ENCODE results near the gene CFAP99.

The CFAP99 gene

DNA sequence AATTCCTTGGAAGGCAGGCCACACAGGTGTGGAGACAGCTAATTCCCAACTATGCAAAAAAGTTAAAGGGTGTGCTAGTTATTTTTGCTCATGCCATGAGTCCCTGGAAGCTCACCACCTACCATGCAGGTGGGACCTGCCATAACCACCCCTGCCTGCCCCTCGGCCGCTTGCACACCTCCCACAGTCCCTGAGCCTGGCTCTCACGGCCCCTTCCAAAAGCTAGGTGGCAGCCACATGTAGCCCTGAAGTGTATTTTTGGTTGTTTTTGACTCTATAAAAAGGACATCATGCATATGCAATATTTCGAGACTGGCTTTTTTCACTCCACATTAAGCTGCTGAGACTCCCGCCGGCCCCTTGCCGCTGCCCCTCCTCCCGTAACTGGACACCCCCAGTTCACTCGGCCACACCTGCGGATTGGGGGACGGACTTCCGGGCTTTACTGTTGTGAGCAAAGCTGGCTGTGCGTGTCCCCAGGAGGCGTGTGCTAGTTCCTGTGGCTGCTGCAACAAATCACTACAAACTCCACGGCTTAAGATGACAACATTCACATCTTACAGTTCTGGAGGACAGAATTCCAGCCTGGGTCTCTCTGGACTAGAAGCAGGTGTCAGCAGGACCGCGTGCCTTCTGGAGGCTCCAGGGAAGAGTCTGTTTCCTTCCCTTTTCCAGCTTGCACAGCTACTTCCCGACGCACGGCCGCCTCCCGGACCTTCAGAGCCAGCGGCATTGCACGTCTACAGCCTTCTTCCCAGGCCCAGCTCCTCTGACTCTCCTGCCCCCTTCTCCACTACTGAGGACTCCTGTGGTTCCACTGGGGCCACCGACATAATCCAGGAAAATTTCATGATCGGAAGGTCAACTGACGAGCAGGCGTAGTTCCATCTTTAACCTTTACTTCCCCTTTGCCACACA is 25.1 kb upstream of the CFAP99 start:
- DNase-seq = no peak

DNA sequence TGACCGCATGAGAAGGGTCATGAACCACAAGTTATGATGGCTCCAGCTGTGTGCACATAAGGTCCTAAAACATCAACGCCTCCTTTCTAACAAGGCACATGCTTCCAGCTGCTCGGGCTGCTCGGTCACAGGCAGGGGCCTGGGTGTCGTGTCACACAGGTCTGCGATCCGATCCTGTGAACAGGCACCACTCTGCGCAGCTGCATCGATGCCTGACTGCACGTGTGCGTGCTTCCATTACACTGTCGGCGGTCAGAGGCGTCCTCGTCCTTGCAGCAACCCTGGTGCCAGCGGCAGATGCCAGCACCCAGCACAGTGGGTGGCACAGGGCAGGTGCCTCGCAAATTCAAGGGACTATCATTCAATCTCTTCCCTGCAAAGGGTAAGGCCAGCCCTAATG is 24.2 kb upstream of the CFAP99 start:
- DNase-seq = no peak

DNA sequence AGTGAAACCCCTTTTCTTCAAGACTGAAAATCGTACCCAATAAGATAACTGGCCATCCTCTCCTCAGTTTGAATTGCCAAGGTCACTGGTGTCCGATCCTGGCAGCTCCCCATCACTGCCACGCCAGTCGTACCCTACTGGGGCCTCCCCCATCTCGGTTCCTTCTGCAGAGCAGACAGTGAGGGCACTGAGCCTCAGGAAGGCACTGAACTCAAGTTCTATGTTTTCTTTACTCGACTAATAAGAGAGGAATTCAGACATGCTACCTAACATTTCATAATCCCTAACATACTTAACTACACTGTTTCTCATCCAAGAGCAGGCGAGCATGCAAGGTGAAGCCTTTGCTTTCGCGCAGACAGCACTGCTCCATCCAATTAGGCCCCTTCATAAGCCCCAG is 23.7 kb upstream of the CFAP99 start:
- DNase-seq = no peak

DNA sequence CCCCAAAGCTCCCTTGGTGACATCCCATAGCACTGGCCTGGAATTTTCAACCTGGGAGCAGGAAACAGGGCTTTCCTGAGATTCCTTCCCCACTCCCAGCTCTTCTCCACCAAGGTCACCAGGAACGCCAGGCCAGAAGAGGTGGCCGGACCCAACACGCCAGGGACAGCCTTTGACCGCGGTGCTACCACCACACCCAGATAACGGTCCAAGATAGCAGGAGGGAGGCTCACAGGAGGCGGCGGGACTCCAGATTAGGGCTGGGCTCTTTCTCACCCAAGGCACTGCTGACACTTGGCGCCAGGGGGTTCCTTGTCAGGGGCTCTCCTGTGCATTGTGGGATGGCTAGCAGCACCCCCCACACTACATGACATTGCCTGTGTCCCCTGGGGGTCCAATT is 23.2 kb upstream of the CFAP99 start:
- no peak for DNase-seq

DNA sequence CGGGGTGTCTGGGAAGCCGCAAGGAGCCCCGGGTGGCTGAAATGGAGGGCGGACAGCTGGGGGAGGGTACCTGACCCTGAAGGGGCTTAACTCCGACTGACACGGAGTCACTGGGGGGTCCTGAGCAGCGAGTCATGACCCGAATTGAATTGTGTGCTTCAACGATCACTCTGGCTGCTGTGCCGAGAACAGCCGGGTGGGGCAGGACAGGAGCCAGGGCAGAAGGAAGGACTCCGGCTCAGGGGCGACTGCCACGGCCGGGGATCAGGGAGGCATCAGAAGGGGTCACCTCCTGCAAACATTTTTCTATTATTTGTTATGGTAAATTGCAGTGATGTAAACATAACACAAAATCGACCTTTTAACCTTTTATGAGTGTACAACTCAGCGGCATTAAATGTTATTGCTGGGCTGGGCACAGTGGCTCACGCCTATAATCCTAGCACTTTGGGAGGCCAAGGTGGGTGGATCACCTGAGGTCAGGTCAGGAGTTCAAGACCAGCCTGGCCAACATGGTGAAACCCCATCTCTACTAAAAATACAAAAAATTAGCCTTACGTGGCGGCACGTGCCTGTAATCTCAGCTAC is 21.9 kb upstream of the CFAP99 start:
- no peak for DNase-seq

DNA sequence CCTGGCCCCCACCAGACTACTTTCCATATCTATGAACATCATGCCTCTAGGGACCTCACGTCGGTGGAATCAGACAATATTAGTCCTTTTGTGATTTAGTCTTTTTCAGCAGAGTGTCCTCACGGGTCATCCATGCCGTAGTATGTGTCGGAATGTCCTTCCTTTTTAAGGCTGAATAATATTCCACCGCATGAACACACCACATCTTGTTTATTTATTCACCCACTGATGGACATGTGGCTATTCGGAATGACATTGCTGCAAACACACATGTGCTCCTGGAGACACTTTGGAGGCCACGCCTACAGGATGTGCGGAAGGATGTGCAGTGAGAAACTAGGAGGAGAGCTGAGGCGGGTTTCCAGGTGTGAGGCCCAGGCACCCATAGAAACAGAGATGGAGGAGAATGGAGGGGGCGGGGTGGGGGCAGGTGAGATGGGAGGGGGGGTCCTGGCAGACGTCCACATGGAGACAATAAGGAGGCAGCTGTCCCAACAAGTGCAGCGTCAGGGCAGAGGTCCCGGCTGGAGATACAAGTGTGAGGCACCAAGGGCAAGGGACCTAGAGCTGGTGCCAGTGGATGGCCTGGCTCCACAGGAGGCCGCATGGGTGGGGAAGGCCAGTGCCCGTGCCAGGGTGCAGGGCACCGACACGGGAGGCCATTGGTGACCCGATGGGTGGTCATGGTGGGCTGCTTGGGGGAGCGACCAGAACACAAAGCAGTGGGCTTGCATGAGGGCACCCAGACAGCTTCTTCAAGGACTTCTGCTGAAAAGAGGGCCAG is 21.0 kb upstream of the CFAP99 start:
- no peak for DNase-seq

DNA sequence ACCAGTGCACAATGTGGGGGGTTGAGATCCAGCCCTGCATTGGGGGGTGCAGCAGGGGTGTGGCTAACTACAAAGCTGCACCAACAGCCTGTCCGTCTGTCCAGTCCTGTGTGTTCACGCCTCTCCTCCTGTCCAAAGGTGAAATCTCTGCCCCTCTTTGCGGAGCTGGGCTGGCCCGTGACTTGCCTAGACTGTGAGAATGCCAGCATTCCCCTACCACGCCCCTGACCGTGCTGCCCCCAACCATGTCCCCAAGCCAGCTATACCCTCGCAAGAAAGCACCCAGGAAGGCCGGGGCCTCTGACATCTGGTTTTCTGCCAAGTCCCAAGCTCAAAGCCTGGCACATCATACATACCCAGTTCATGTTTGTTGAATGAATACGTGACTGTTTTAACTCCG is 19.5 kb upstream of the CFAP99 start:
- DNase-seq = no peak

DNA sequence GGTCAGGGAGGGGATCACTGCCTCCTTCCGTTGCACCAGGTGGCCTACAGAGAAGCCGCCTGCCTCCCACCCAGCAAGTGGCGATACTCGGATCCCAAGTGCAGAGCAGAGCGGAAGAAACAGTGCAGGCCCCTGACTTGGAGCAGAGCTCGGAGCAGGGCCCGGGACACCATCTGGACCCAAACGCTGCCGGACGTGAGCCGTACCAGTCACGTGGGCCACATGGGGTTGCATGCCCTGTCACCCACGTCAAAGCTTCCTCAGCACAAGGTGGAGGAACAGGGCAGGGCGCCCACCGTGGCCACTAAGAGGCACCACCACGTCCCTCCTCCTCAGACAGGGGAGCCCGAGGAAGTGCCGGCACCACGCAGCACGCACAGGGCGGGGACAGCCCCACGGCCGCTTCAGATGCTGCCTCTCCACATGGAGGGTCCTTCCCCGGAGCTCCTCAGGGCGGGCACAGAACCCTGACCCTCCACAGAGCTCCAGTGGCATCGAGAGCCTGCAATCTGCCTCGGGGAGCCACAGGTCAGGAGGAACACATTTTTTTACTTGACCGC is 19.0 kb upstream of the CFAP99 start:
- no peak for DNase-seq

DNA sequence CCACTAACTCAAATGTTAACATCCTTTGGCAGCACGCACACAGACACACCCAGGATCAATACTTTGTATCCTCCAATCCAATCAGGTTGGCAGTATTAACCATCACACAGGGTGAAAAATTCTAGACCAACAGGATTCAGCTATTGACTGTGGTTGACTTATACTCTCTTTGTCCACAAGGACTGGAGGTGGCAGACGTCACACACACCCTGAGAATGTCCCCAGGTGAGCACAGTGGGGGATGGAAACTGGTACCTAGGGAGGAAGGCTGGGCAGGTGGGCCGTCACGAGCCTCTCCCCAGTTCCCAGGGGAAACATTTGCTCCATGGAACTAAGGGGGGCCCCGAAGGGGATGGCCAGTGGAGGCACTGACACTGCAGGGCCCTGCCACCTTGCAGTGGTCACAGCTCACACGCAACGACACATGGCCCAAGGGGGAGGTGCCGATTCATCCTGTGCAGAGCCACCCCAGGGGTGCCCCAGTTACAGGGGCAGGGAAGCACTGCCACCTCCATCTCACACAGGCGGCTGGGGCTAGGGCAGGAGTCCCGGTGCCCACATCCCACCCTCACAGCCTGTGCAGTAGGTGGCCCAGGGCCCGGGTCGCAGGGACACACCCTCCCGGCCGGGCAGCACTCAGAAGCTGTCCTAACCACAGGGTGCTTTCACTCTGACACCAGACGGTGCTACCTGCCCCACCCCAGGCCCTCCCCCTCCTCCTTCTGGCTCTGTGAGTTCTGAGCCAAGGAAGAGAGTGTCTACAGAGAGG is 17.7 kb upstream of the CFAP99 start:
- no peak for DNase-seq

DNA sequence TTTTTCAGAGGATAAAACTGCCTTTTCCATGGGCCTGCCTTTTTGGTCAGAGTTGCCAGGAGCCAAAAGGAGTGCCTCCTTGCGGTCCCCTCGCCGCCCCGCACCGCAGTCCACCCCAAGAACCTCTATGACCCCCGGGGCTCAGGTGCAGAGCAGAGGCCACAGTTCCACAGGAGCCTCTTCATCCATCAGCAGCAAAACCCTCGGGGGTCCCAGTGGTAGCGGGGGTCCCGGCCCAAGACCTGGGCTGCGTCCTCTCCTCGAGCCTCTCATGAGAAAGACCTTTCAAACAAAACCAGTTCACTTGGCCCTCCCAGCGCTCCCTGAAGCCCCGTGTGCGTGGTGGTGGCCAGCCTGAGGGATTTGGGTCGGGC is 17.2 kb upstream of the CFAP99 start:
- no peak for DNase-seq

DNA sequence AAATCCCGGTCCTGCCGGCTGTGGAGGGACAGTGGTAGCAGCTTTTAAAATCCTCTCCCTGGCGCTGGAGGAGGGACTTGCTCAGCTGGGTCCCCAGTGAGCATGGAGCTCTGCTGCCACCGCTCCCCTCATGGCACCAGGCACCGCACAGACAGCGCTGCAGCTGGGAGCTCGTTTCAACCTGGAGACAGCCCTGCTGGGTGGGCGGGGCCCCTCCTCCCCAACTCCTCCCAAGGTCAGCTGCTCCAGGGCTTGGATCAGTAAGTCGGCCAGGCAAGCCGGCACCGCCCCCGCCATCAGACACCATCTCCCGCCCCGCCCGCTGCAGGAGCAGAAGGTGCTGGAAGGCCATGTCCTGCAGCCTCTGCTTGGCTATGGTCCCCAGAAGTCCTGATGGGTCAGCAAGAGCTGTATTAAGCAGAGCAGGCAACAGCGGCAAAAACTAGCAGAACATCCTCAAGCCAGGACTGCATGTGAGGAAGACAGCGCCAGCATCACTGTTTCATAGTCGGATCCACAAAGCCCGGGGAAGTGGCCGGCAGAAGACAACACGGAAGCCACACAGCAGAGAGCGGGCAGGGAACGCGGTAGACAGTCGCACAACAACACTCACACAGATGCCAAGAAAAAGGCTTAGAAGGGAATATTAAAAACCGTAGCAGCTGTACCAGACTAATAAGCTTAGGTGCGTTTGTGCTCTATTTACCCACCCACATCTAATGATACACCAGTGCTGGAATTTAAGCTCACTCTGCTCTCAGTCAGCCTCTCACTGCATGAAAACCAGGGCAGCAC is 16.5 kb upstream of the CFAP99 start:
- DNase-seq = peak in 1 of 4 experiments; percentile 12

DNA sequence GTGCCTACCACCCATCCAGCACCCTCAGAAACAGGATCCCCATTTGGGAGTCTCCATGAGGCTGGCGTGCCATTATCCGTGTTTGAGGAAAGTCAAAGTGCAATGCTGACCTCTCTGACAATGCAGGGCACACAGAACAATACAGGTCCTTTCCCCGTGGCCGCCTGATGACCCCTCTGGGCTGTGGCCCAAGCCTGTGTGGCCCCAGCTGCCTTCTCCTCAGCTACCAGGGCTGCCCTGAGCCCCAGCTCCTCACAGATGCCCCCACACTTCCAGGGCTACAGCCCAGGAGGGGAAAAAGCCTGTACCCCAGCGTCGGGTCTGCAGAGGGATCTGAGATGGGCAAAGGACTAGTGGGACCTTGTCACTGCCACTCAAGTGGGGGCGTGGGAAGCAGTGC is 15.8 kb upstream of the CFAP99 start:
- DNase-seq = no peak

DNA sequence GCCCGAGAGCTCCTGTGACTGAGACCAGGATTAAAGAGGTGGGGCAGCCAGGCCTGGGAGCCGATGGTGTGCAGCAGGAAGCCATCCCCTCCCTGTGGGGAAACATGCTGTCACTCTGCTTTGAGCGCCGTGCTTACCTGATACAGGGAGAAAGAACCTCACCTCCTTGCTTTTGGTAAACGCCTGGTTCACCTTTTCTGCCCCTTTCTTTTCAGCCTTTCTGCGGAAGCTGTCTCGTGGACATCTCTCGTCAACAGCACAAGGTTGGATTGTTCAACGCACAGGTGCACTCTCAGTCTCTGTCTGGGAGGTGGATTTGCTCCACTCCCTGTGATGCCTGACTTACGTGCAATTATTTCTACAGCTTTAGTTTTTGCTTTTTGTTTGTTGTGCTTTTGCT is 12.3 kb upstream of the CFAP99 start:
- DNase-seq = no peak

DNA sequence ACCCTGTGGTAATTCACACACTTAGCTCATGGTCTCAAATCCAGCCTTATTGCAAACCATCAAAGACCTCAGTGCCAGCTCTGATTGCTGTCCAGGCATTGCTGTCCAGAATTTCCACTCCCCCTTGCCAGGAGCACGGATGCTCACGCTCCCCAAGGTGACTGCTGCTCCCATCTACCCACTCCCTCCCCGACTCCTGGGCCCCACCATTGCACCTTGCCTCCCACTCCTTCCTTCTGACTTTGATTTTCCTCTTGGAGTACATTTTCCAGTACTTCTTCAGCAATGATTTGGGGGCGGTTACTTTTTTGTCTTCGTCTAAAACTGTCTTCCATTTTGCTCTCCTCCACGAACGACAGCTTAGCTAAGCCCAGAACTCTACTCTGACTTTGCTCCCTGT is 11.8 kb upstream of the CFAP99 start:
- DNase-seq = no peak

DNA sequence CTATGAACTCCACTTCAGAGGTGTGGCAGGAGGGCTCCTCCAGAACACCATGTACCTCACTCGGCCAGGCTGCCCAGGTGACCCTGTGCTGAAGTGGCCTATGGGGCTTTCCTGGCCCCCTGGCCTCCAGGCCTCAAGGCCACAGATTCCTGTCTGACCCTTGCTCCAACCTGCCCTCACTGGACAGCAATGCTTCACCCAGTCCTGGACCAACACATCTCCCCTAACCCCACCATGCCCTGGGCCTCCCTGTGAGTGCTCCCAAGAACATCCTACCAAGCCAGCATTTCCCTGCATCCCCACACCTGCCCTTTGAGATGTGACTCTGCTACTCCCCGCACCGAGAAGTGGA is 10.8 kb upstream of the CFAP99 start:
- no peak for DNase-seq

DNA sequence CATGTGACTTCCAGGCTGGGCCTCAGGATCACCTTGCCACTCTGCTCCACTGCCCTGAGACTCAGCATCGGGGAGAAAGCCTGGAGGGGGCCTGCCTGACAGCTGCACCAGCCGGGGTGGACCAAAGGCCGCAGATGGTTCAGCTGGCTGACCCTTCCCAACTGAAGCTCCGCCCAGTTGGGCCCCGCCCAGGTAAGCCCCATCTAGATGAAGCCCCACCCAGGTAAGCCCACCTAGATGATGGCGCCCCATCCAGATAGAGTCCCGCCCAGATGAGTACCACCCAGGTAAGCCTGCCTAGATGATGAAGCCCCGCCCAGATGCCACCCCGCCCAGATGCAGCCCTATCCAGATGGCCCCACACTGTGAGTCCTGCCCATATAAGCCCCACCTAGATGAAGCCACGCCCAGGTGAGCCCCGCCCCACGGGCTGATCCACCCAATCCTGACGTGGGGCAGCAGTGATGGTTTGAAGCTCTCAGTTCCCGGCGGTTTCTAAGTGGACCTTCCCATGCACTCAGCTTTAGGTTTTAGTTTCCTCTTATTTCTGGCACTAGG is 10.3 kb upstream of the CFAP99 start:
- no peak for DNase-seq

DNA sequence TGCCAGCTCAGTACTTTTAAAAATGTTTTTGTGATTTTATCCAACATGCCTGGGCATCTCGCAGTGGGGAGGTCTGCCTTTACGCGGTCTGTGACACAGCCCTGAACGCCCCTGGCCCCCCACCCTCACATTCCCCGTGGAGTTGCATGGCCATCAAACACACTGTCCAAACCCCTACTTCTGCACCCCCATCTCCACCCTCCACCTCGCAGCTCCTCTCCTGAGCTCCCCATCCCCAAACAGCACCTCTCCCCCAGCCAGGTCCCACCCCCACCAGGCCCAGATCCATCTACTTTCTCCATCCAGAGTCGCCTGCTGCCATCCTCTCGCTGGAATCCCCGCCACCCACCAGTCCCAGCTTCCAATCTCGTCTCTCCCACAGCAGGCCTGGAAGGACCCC is 9.8 kb upstream of the CFAP99 start:
- no peak for DNase-seq

DNA sequence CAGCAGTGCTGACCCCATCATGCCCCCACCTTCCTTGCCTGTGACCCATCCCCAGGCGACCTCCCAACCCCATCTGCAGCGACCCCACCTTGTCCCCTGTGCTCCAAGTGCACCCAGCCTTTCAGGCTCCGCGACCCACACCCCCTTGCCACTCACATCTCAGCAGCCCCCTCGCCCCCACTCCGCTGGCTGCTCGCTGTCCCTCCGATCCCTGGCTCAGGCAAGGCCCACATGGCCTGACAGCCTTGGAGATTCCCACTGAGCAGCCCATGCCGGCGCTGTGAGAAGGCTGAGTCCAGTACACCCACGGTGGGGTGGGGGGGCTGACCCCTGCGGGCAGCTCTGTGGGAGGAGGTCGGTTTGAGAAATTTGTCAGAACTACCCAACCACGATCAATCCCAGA is 9.4 kb upstream of the CFAP99 start:
- DNase-seq = no peak

DNA sequence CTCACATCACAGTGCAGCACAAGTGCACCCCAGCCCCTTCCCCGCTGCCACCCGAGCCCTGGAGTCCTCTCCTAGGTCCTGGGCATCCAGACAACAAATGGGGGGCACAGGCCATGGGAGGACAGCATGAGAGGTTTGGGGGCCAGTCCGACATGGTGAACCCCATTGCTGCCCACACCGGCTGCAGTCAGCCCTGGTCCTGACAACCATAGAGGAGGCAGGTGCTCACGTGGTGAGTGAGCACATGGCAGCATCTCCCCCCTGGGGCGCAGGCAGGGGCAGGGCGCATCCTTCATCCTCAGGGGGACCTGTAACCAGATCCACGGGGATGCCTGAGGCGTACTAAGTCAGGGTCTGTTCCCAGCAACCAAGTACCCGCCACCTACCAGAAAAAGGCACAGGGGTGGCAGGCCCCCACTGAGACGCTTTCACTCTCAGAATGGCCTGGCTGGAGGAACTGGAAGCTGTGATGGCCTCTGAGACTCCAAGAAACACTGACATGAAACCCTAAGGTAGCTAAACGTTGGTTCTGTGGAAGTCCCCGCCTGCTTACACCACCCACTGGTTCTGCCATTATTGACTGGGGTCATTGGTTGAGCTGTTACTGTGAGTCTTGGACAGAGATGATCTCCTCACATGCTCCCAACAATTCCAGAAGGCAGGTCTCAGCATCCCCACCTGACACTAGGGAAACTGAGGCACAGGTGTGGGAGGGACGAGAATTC is 6.8 kb upstream of the CFAP99 start:
- DNase-seq = no peak

DNA sequence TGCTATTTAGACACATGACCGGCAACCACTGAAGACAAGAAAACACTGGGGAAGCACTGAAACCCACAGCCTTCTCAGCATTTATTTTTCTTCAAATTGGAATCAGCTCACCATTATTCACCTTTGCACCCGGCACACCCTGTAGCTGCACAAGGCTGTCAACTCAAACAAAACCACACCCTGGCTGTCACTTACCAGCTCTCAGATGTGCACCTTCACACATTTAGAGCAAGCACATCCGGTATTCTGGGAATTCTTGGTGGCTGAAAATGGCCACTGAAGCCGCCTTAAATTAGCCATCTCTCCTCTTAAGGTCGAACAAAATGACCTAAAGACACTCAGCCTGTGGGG is 6.2 kb upstream of the CFAP99 start:
- peak in 2 of 4 experiments; percentile 28 to 46 for DNase-seq
